Panc1 (cell line): Measurements from ENCODE around the gene CFAP52. TPM values are rescaled to one million over a fixed set of nuclear protein-coding genes. Genes with fewer than 3 reads are reported as not detected.
"Not testable (repeated sequence)": the region's sequence is repeated elsewhere in the genome, so short reads cannot be mapped to it uniquely, and the experiment has no call there.

Experiments
- ATAC-seq: fragments of 200-7000 bp; cut with Tn5 transposase; 2 replicates; pipeline ENCODE4 v1.9.1; 2020; ENCODE audit warnings: mild to moderate bottlenecking, moderate library complexity
- BruUV-seq: library from RNA; stranded (reverse); fragments of 400-500 nt; replicated peaks from 2 replicates; lab custom pipeline; 2021; lab: Mats Ljungman, UMichigan
- CTCF ChIA-PET: fragments of 300-600 bp; sonication (Branson Sonifier 250); formaldehyde crosslinking; loops from one replicate; lab custom pipeline; 2022; ENCODE audit warnings: antibody characterized with exemption; lab: Charles Lee
- POLR2A ChIA-PET: fragments of 300-600 bp; sonication (Branson Sonifier 250); formaldehyde crosslinking; loops from one replicate; lab custom pipeline; 2022; ENCODE audit warnings: antibody characterized with exemption; lab: Charles Lee
- DNase-seq: peaks from one replicate; pipeline ENCODE4 v3.0.0-alpha.2; 2010; ENCODE audit warnings: low read depth, low spot score
- H3K27ac ChIP-seq: 2 replicates; pipeline ENCODE4 v1.5.1; 2011; ENCODE audit warnings: mild to moderate bottlenecking, low read length, inconsistent platforms
- H3K27me3 ChIP-seq: fragments of 200-500 bp; sonication (Bioruptor generic); 2 replicates; pipeline ENCODE4 v1.6.0; 2014; ENCODE audit warnings: low read length, inconsistent platforms; ENCODE audit not compliant: control insufficient read depth, insufficient read depth
- H3K36me3 ChIP-seq: fragments of 200-500 bp; sonication (Bioruptor generic); 2 replicates; pipeline ENCODE4 v1.5.1; 2014; ENCODE audit warnings: inconsistent platforms, mild to moderate bottlenecking, low read length, moderate library complexity; ENCODE audit not compliant: control insufficient read depth, insufficient read depth
- H3K4me1 ChIP-seq: 2 replicates; pipeline ENCODE4 v1.5.1; 2011; ENCODE audit warnings: inconsistent platforms, mild to moderate bottlenecking, low read length, moderate library complexity; ENCODE audit not compliant: control insufficient read depth, insufficient read depth
- H3K4me3 ChIP-seq, 2 experiments: 2 replicates each; pipeline ENCODE4 v1.5.1; 2011 to 2012; ENCODE audit warnings: low read depth in 2 of 2, low read length in 2 of 2, mild to moderate bottlenecking in 2 of 2, inconsistent platforms in 1 of 2, moderate library complexity in 1 of 2
- H3K9me3 ChIP-seq: fragments of 200-500 bp; sonication (Bioruptor generic); 2 replicates; pipeline ENCODE4 v1.5.1; 2014; ENCODE audit warnings: low read depth, mild to moderate bottlenecking, inconsistent platforms, low read length, moderate library complexity; ENCODE audit not compliant: control insufficient read depth, insufficient read depth
- POLR2AphosphoS5 ChIP-seq: IDR thresholded peaks from 2 replicates; pipeline ENCODE4 v1.6.1; 2012; ENCODE audit warnings: mild to moderate bottlenecking, low read depth, low read length, moderate library complexity
- SIN3A ChIP-seq: IDR thresholded peaks from 2 replicates; pipeline ENCODE4 v1.6.1; 2012; ENCODE audit warnings: low read depth, mild to moderate bottlenecking, low read length, moderate library complexity, borderline replicate concordance; ENCODE audit not compliant: insufficient read depth
- TCF7L2 ChIP-seq: IDR thresholded peaks from 2 replicates; pipeline ENCODE4 v1.6.1; 2011; ENCODE audit warnings: mild to moderate bottlenecking, low read depth, low read length, inconsistent platforms
- in situ Hi-C: cut with HindIII; loops from 2 replicates; pipeline ENCODE4 v1.10.0; 2016; ENCODE audit warnings: low sequenced_read_pairs, low pct_unique_long_range_greater_than_20kb
- intact Hi-C: fragments of 100-400 bp; cut with micrococcal nuclease; formaldehyde crosslinking; loops from one replicate; pipeline ENCODE4 v1.10.0; 2022; ENCODE audit not compliant: unreplicated experiment
- total RNA-seq: library from RNA; stranded (reverse); gene quantifications from one replicate; pipeline ENCODE4 v1.2.1, GENCODE V29; 2021; ENCODE audit not compliant: unreplicated experiment
- TF ChIP-seq, protein P1 (sequence below), 2 experiments: IDR thresholded peaks; 2 replicates each; pipeline ENCODE4 v1.6.1; 2011 to 2012; ENCODE audit warnings: low read depth in 2 of 2, control low read depth in 1 of 2, low read length in 1 of 2, mild to moderate bottlenecking in 1 of 2, moderate library complexity in 1 of 2; ENCODE audit not compliant: insufficient read depth in 1 of 2
- TF ChIP-seq, protein P2 (sequence below): fragments of 450-650 bp; IDR thresholded peaks from 2 replicates; pipeline ENCODE4 v1.5.1; 2017; ENCODE audit warnings: mild to moderate bottlenecking

Gene CFAP52
- total RNA-seq, 1 experiment from 2014 or later = not detected

DNA sequence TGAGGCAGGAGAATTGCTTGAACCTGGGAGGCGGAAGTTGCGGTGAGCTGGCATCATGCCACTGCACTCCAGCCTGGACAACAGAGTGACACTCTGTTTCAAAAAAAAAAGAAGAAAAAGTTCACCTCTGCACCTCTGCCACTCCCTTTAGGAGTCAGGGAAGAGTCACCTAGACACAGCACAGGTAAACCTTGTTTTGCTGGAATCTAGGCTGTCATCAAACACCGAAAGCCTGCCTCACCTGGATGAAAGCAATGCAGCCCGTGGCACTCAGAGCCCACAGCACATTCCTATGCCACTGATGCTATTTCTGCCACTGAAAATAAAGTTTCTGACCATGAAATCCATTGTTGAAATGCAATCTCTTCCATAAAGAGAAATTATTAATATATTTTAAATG lies 22.2 kb downstream of the CFAP52 start:
- no peaks in the 10 kb centered on the region for H3K36me3 ChIP-seq
- no peak overlapping the region for H3K4me3 ChIP-seq
- BruUV-seq = no TSS peak
- ATAC-seq = no peak
- TF ChIP-seq TCF7L2 (no peak), SIN3A (no peak), POLR2AphosphoS5 (no peak)
- TF ChIP-seq, protein P1, sequence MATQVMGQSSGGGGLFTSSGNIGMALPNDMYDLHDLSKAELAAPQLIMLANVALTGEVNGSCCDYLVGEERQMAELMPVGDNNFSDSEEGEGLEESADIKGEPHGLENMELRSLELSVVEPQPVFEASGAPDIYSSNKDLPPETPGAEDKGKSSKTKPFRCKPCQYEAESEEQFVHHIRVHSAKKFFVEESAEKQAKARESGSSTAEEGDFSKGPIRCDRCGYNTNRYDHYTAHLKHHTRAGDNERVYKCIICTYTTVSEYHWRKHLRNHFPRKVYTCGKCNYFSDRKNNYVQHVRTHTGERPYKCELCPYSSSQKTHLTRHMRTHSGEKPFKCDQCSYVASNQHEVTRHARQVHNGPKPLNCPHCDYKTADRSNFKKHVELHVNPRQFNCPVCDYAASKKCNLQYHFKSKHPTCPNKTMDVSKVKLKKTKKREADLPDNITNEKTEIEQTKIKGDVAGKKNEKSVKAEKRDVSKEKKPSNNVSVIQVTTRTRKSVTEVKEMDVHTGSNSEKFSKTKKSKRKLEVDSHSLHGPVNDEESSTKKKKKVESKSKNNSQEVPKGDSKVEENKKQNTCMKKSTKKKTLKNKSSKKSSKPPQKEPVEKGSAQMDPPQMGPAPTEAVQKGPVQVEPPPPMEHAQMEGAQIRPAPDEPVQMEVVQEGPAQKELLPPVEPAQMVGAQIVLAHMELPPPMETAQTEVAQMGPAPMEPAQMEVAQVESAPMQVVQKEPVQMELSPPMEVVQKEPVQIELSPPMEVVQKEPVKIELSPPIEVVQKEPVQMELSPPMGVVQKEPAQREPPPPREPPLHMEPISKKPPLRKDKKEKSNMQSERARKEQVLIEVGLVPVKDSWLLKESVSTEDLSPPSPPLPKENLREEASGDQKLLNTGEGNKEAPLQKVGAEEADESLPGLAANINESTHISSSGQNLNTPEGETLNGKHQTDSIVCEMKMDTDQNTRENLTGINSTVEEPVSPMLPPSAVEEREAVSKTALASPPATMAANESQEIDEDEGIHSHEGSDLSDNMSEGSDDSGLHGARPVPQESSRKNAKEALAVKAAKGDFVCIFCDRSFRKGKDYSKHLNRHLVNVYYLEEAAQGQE (IDR thresholded peaks at IDR 0.05; ENCODE audit: insufficient read depth in 1 of 2, low read depth in 2 of 2, low read length in 1 of 2) = no peak
- TF ChIP-seq, protein P2, sequence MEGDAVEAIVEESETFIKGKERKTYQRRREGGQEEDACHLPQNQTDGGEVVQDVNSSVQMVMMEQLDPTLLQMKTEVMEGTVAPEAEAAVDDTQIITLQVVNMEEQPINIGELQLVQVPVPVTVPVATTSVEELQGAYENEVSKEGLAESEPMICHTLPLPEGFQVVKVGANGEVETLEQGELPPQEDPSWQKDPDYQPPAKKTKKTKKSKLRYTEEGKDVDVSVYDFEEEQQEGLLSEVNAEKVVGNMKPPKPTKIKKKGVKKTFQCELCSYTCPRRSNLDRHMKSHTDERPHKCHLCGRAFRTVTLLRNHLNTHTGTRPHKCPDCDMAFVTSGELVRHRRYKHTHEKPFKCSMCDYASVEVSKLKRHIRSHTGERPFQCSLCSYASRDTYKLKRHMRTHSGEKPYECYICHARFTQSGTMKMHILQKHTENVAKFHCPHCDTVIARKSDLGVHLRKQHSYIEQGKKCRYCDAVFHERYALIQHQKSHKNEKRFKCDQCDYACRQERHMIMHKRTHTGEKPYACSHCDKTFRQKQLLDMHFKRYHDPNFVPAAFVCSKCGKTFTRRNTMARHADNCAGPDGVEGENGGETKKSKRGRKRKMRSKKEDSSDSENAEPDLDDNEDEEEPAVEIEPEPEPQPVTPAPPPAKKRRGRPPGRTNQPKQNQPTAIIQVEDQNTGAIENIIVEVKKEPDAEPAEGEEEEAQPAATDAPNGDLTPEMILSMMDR = no peak
- H3K27ac ChIP-seq = no peak overlapping the region
- ChIA-PET POLR2A (no interaction called here), CTCF (no interaction called here)
- DNase-seq = no peak
- no peaks in the 10 kb centered on the region for H3K27me3 ChIP-seq
- intact Hi-C loops (no loop called here), in situ Hi-C loops (no loop called here)
- no peaks in the 10 kb centered on the region for H3K4me1 ChIP-seq
- H3K9me3 ChIP-seq = no peaks in the 10 kb centered on the region

DNA sequence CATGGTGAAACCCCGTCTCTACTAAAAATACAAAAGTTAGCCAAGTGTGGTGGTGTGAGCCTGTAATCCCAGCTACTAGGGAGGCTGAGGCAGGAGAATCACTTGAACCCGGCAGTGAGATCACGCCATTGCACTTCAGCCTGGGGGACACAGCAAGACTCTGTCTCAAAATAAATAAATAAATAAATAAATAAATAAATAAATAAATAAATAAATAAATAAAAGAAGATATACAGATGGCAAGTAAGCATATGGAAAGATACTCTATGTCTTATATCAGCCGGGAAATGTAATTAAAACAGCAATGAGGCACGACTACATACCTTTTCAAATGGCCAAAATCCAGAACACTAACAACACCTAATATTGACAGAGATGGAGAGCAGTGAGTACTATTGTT lies 28.1 kb downstream of the CFAP52 start:
- H3K4me3 ChIP-seq, BruUV-seq, in situ Hi-C loops, H3K27me3 ChIP-seq, H3K27ac ChIP-seq, ATAC-seq, H3K36me3 ChIP-seq, CTCF ChIA-PET, DNase-seq, POLR2A ChIA-PET, H3K9me3 ChIP-seq, H3K4me1 ChIP-seq, intact Hi-C loops: not testable (repeated sequence)

DNA sequence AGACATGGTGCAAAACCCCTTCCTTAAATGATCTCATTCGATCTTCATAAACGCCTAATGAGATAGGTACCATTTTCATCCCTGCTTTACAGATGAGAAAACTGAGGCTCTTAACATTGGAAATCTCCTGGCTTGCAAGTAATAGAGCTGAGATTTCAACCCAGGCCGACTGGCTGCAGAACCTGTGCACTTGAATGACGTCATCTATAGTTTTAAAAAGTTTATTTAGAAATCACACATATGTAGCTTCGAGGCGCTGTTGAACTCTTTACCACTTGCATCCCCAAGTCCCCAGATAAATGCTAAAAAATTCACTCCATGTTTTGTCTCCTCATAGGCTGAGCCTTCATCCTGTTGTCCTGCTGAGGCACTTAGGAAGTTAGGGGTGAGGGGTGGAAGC lies 30.0 kb downstream of the CFAP52 start:
- no peak for TF ChIP-seq TCF7L2
- TF ChIP-seq, protein P2 = no peak
- TF ChIP-seq SIN3A = no peak
- TF ChIP-seq POLR2AphosphoS5 = no peak
- TF ChIP-seq, protein P1 (IDR thresholded peaks at IDR 0.05; ENCODE audit: insufficient read depth in 1 of 2, low read depth in 2 of 2, low read length in 1 of 2) = no peak
- no peak overlapping the region for H3K27ac ChIP-seq
- no peaks in the 10 kb centered on the region for H3K36me3 ChIP-seq
- no peaks in the 10 kb centered on the region for H3K27me3 ChIP-seq
- ChIA-PET CTCF (no interaction called here), POLR2A (no interaction called here)
- ATAC-seq = no peak
- H3K9me3 ChIP-seq = no peaks in the 10 kb centered on the region
- in situ Hi-C loops = no loop called here
- H3K4me1 ChIP-seq = no peaks in the 10 kb centered on the region
- H3K4me3 ChIP-seq = no peak overlapping the region
- no peak for DNase-seq
- intact Hi-C loops = no loop called here
- BruUV-seq = no TSS peak

DNA sequence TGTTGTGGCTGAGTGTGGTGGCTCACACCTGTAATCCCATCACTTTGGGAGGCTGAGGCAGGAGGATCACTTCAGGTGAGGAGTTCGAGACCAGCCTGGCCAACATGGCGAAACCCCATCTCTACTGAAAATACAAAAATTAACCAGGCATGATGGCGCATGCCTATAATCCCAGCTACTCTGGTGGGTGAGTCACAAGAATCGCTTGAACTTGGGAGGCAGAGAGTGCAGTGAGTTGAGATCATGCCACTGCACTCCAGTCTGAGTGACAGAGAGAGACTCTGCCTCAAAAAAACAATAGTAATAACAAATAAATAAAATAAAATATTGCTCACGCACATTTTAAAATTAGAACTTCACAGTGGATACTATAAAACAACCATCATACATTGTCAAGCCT lies 30.6 kb downstream of the CFAP52 start:
- CTCF ChIA-PET, BruUV-seq, H3K27ac ChIP-seq, H3K4me3 ChIP-seq, H3K36me3 ChIP-seq, intact Hi-C loops, H3K27me3 ChIP-seq, in situ Hi-C loops, ATAC-seq, POLR2A ChIA-PET, H3K4me1 ChIP-seq, H3K9me3 ChIP-seq, DNase-seq: not testable (repeated sequence)
